Hepatocyte (in vitro differentiated cells): ENCODE measurements around the gene FOXO3.

Experiments used
- EZH2 ChIP-seq: fragments of 200-600 bp; sonication (generic); IDR thresholded peaks from 2 replicates; pipeline ENCODE4 v1.6.1; 2016; ENCODE audit warnings: antibody characterized with exemption, mild to moderate bottlenecking, borderline replicate concordance
- TF ChIP-seq, protein P1 (sequence below): fragments of 200-600 bp; sonication (generic); IDR thresholded peaks from 2 replicates; pipeline ENCODE4 v1.5.1; 2016; ENCODE audit warnings: antibody characterized with exemption, mild to moderate bottlenecking; ENCODE audit not compliant: poor library complexity

DNA sequence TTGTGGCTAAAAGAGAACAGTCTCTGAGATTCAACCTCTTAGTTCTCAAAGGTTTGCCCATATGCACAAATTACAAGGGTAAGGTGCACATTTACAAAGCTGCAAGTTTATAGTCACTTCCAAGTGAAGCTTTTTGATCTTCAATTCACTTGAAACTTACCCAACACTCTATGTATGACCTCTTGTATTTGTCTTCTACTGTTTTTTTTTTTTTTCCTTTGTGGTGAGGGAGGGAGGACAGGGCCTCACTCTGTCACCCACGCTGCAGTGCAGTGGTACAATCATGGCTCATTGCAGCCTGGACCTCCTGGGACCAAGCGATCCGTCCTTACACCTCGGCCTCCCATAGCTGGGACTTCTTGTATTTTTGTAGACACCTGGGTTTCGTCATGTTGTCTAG lies 4.5 kb upstream of the FOXO3 start:
- TF ChIP-seq, protein P1, sequence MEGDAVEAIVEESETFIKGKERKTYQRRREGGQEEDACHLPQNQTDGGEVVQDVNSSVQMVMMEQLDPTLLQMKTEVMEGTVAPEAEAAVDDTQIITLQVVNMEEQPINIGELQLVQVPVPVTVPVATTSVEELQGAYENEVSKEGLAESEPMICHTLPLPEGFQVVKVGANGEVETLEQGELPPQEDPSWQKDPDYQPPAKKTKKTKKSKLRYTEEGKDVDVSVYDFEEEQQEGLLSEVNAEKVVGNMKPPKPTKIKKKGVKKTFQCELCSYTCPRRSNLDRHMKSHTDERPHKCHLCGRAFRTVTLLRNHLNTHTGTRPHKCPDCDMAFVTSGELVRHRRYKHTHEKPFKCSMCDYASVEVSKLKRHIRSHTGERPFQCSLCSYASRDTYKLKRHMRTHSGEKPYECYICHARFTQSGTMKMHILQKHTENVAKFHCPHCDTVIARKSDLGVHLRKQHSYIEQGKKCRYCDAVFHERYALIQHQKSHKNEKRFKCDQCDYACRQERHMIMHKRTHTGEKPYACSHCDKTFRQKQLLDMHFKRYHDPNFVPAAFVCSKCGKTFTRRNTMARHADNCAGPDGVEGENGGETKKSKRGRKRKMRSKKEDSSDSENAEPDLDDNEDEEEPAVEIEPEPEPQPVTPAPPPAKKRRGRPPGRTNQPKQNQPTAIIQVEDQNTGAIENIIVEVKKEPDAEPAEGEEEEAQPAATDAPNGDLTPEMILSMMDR, result no peak
- no peak for TF ChIP-seq EZH2
